GM19455 (cell line): ENCODE data around the gene MYO1D.
"Not testable (repeated sequence)": the region's sequence is repeated elsewhere in the genome, so short reads cannot be mapped to it uniquely, and the experiment has no call there.

Experiments used
- ATAC-seq: cut with Tn5 transposase; IDR thresholded peaks from one replicate; pipeline ENCODE4 v1.9.1; 2021; ENCODE audit not compliant: unreplicated experiment

The MYO1D gene

GRCh38 chr17:32693194-32693897, 183.6 kb downstream of the MYO1D start:
- no peak for ATAC-seq

GRCh38 chr17:32692179-32692578, 184.7 kb downstream of the MYO1D start:
- no peak for ATAC-seq

DNA sequence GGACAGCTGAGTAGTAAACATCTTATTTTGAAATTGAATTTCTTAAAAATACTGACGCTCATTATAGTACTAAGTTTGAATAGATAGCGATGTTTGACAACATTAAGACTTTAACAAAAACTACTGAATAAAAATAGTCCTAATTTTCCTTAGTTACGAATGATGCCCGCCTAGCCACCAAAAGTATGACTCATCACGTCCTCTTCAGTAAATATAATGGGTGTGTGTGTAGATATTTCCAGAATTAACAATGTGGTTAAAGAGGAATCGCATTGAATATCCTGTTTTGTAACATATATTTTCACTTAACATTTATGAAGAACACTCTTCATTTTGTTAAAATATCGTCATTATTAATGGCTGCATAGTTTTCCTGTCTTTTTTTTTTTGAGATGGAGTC, 187.6 kb downstream of the MYO1D start:
- no peak for ATAC-seq

DNA sequence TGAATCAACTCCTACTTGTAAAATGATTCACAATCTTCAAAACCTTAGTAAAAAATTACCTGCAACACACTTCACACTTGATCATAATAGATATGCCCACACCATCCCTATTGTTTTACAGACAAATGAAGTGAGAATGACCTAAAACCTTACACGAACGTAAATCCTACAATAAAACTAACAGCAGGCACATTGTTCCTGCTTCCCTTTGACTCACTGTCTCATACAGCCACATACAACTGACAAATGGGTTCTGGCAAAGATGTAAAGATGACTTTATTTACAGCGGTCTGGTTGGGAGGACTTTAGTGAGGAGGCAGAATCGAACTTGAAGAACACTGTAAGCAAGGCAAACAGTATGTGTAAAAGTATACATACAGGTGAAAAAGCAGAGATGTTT, 188.7 kb downstream of the MYO1D start:
- ATAC-seq: no peak

- no peak for ATAC-seq
These were observed 192.6 kb downstream of the MYO1D start for GRCh38 chr17:32684087-32684958.

DNA sequence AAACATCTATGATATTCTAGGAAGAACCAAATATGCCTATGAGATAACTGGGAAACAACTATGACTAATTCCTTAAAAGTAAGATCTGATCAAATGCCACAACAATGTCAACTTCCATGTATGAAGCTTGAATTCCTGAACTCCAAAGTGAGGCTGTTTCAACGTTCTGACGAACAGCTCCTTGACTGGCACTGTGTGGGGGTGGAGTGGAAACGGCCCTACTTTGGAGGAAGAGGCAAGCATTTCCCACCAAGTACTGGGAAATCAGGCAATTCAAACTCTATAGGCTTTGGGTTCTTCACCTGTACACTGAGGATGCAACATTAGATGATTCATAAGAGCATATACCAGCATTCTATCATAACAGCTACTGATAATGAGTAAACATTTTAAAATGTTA, 203.0 kb downstream of the MYO1D start:
- no peak for ATAC-seq

DNA sequence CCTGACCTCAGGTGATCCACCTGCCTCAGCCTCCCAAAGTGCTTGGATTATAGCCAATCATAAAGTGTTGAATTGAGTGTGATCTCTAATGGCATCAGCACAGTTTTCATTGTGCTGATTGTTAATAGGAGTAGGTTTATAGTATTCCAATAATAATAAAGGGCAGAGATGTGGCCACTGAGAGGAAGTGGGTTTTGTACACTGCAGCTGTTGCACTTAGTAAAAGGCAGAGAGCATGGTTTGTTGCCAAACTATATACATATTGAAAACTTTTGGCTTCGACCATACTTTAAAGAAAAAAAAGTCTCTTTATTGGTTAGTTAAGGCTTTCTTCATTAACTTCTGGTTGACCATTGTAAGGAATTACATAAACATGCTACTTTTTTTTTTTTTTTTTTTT, 204.2 kb downstream of the MYO1D start:
- no peak for ATAC-seq

DNA sequence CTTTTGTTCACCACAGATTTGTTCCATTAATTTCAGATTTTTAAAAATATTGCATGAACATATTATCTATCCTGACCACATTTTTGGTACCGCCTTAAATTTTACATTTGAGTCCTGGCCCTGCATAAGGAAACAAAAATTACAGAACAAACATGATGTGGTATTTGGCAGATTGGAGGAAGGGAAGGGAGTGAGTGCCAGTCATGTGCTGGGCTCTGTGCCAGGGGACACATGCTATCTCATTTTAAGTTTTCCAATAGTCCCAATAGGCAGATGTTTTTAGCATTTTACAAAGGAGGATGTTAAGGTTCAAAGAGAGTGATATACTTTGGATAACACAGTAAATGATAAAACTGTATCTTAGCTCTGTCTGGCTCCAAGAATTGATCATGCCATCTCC, 205.0 kb downstream of the MYO1D start:
- no peak for ATAC-seq

- ATAC-seq: no peak
These were observed 211.9 kb downstream of the MYO1D start for GRCh38 chr17:32664936-32665583.

DNA sequence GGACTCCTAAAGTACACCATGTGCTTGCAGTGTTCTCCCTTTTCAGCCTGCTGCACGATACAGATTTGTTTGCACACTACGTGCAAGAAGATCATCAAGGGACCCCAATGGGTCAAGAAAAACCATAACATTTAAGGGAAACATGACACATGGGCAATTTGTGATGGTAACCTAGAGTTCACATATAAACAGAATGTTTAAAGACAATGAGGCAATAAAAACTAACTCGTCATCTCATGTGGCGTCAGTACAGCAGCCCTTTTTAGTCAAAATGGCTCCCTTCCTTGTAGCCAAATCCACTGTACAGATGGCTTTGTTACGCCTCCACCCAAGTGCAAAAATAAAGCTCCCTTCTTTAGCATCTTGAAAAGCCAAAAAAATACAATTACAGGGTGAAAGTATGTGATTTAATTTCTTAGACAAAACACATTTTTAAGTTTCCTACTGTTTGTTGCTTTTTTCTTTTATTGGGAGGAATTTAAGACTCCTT, 216.4 kb downstream of the MYO1D start:
- no peak for ATAC-seq

GRCh38 chr17:32659419-32659842, 217.5 kb downstream of the MYO1D start:
- no peak for ATAC-seq

- ATAC-seq: no peak
These were observed 218.2 kb downstream of the MYO1D start for GRCh38 chr17:32658470-32659418.

GRCh38 chr17:32656886-32657285, 220.0 kb downstream of the MYO1D start:
- ATAC-seq: no peak

DNA sequence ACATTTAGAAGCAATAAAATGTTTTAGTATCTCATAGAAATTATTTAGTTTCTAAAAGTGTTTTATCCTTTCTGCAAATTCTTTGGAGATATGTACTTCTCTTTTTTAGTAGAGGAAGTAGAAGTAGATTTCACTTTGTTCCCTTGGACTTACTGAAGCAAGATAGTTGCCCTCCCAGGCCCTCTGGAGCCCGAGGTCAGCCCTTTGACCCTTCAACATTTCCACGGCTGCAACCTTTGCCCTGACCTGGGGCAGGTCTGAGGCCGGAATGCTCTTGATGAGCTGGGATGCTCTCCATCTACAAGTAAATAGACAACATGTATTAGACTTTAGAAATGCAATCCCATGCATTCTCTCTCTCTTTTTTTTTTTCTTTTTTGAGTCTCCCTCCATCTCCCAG, 222.6 kb downstream of the MYO1D start:
- ATAC-seq: no peak

DNA sequence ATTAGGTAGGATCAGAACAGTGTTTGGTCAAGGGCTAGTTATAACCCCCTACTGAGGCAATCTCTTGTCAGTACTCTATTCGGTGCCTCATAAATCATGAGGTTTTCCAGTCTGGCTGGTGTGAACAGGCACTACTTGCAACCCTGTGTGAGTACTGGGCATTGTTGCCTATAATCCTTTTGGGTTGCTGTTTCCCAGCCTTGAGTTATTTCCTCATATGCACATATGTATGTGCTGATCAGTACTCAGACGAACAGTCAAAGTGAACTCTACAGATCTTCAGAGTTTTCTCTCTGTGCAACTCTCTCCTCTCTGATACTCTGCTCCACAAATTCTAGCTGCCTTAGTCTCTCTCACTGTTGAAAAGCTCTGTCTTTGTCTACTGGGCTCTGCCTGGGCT, 225.8 kb downstream of the MYO1D start:
- no peak for ATAC-seq

- ATAC-seq: no peak
These were observed 228.5 kb downstream of the MYO1D start for GRCh38 chr17:32648450-32648849.

GRCh38 chr17:32646941-32647340, 230.0 kb downstream of the MYO1D start:
- no peak for ATAC-seq

DNA sequence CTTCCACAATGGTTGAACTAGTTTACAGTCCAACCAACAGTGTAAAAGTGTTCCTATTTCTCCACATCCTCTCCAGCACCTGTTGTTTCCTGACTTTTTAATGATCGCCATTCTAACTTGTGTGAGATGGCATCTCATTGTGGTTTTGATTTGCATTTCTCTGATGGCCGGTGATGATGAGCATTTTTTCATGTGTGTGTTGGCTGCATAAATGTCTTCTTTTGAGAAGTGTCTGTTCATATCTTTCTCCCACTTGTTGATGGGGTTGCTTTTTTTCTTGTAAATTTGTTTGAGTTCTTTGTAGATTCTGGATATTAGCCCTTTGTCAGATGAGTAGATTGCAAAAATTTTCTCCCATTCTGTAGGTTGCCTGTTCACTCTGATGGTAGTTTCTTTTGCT, 235.4 kb downstream of the MYO1D start:
- ATAC-seq: not testable (repeated sequence)

DNA sequence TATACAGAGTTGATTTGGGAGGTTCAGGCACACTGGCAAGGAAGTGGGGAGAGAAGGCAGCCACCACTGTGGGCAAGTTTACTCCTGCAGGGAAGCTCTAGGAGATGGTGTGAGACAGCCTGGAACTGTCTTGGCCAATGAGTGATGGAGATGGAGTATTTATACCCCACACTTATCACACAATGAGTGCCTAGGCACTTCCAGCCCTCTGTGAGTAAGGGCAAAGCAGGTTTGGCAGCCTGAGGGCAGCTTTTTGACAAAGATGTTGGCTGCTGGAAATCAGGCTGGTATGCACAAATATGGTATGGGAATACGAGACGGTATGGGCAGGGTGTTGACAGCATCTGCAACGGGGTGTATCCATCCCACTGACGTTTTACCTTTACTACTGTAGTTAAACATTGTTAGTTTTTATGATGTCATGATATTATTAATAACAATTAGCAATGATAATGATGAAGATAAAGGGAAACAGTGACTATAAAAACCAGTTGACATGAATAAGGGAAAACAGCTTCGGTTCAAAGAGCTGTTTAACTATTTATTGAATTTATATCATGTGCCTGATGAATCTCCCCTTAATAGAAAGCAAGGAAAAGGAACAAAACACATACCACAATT, 240.2 kb downstream of the MYO1D start:
- ATAC-seq: no peak

- ATAC-seq: no peak
These were observed 242.8 kb downstream of the MYO1D start for GRCh38 chr17:32634167-32634566.
